Fibroblast of mammary gland (primary cell): ENCODE measurements around the gene NCCRP1.
"Not testable (repeated sequence)": the region's sequence is repeated elsewhere in the genome, so short reads cannot be mapped to it uniquely, and the experiment has no call there.

Experiments
- DNase-seq: peaks from one replicate; pipeline ENCODE4 v3.0.0-alpha.2; 2010; ENCODE audit warnings: low read depth
- H3K4me3 ChIP-seq: 2 replicates; pipeline ENCODE4 v1.5.1; 2011; ENCODE audit warnings: low read depth, mild to moderate bottlenecking, low read length, moderate library complexity; ENCODE audit not compliant: control insufficient read depth
- CTCF ChIP-seq: conservative IDR thresholded peaks from 2 replicates; pipeline ENCODE4 v1.5.1; 2011; ENCODE audit warnings: low read depth, low read length, inconsistent platforms; ENCODE audit not compliant: control insufficient read depth, insufficient read depth

The NCCRP1 gene

GRCh38 chr19:39236527-39236926, 39.8 kb downstream of the NCCRP1 start:
- no peak for DNase-seq
- H3K4me3 ChIP-seq = no peak overlapping the region
- TF ChIP-seq CTCF = no peak

- no peak overlapping the region for H3K4me3 ChIP-seq
- DNase-seq = no peak
- TF ChIP-seq CTCF = no peak
Observed at GRCh38 chr19:39237200-39238184, 40.7 kb downstream of the NCCRP1 start.

GRCh38 chr19:39238209-39238608, 41.4 kb downstream of the NCCRP1 start:
- H3K4me3 ChIP-seq = no peak overlapping the region
- no peak for TF ChIP-seq CTCF
- DNase-seq = no peak

GRCh38 chr19:39238944-39239343, 42.2 kb downstream of the NCCRP1 start:
- TF ChIP-seq CTCF = no peak
- DNase-seq = no peak
- no peak overlapping the region for H3K4me3 ChIP-seq

GRCh38 chr19:39240421-39240820, 43.7 kb downstream of the NCCRP1 start:
- H3K4me3 ChIP-seq = no peak overlapping the region
- DNase-seq = no peak
- TF ChIP-seq CTCF = no peak

GRCh38 chr19:39243741-39244140, 47.0 kb downstream of the NCCRP1 start:
- H3K4me3 ChIP-seq, DNase-seq: not testable (repeated sequence)

- DNase-seq, H3K4me3 ChIP-seq: not testable (repeated sequence)
Observed at GRCh38 chr19:39244410-39245100, 47.8 kb downstream of the NCCRP1 start, which contains the start of gene IFNL3. TSS of gene IFNL3 (minus strand) at chr19:39245006. CDS start at chr19:39244967, 39 bp downstream.

- H3K4me3 ChIP-seq = not testable (repeated sequence)
Observed at GRCh38 chr19:39245166-39245565, 48.4 kb downstream of the NCCRP1 start.

More at GRCh38 chr19:39245166-39245565, 48.4 kb downstream of the NCCRP1 start:
- DNase-seq = not testable (repeated sequence)
